ENCODE data around the gene CCDC148.

The CCDC148 gene

GRCh38 chr2:158467248-158467647 is 10.7 kb upstream of the CCDC148 start:
- no peak for TF ChIP-seq CTCF (IDR thresholded peaks at IDR 0.05; ENCODE audit: low read length, missing control alignments)
- H3K4me3 ChIP-seq (replicated peaks; ENCODE audit: low read depth, low read length), result no peak overlapping the region
- DNase-seq (ENCODE audit: low read depth), result no peak

GRCh38 chr2:158464426-158465281 is 8.1 kb upstream of the CCDC148 start:
- DNase-seq (ENCODE audit: low read depth), result peak; percentile 29
- peak; percentile 59 for TF ChIP-seq CTCF (IDR thresholded peaks at IDR 0.05; ENCODE audit: low read length, missing control alignments)
- H3K4me3 ChIP-seq (replicated peaks; ENCODE audit: low read depth, low read length), result no peak overlapping the region

DNA sequence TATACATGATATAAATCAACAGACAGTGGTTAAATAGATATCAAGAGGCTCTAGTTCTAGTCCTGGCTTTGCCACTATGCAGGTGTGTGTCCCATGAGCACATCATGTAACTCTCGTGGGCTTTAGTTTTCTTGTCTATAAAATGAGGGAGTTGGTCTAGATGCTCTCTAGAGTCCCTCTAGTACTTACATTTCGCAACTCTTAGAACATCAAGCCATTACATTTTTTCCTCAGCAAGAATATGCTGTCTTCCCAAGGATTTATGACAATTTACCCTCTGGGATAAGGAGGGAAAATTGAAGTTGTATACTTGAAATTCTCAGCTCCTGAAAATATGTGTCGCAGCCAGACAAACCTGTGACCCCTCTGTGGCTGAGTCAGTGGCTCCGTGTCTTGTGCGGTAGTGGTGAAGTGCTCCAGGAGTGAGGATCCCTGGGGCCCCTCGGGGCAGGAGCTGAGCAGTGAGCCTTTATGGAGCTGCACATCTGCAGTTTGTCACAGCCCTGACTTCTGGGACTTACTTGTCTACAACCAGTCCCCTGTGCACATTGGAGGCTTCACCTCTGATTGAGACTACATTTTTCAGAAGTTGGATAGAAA is 7.0 kb upstream of the CCDC148 start:
- no peak for TF ChIP-seq CTCF (IDR thresholded peaks at IDR 0.05; ENCODE audit: low read length, missing control alignments)
- H3K4me3 ChIP-seq (replicated peaks; ENCODE audit: low read depth, low read length), result no peak overlapping the region
- peak; percentile 21 for DNase-seq (ENCODE audit: low read depth)

DNA sequence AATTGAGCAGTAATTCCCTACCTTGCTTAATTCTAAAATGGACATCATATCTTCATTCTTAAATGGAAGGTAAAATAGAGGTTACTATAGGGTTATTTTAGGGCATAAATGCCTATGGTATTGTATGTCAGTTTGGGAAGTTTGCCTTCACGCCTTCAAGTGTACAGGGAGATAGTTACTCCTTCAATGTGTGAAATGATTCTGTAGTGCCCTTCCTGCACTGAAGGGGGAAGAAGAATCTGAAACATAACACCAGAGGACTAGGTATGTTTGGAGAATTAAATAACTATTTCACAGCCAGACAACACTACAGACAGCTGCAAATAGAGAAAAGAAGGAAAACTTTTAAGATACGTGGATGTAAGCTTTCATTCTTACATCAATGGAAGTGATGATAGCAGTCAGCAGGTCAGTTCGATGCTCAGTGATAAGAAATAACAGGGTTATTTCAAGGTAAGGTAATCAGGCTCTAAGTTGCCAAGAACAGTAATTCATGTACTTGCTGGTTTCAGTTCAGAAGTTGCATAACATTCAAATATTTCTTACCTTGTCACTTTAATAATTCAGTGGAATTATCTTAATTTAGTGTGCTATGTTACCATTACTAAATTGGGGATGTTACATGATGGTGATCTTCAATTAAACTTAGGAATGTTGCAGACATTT is 4.2 kb upstream of the CCDC148 start:
- no peak overlapping the region for H3K4me3 ChIP-seq (replicated peaks; ENCODE audit: low read depth, low read length)
- peak; percentile 26 for TF ChIP-seq CTCF (IDR thresholded peaks at IDR 0.05; ENCODE audit: low read length, missing control alignments)
- no peak for DNase-seq (ENCODE audit: low read depth)

- no peak for TF ChIP-seq CTCF (IDR thresholded peaks at IDR 0.05; ENCODE audit: low read length, missing control alignments)
- peak overlapping the region; percentile 76 for H3K4me3 ChIP-seq (replicated peaks; ENCODE audit: low read depth, low read length)
- peak; percentile 11 for DNase-seq (ENCODE audit: low read depth)
Measured at GRCh38 chr2:158459161-158460003, 2.8 kb upstream of the CCDC148 start.

DNA sequence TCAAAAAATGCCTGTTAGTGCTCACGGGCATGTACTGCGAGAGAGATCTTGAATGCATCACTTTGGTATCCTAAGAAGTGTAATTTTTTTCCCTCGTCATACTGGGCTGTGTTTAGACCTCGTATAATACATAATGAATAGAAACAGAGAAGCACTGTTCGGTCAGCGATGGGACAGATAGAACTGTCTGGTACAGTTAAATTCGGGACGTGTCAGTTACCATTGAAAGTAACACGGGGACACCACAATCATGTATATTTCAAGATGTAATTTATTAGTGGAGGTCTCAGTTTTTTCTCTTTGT is 2.0 kb upstream of the CCDC148 start:
- peak; percentile 9 for DNase-seq (ENCODE audit: low read depth)
- no peak for TF ChIP-seq CTCF (IDR thresholded peaks at IDR 0.05; ENCODE audit: low read length, missing control alignments)
- peak overlapping the region; percentile 76 for H3K4me3 ChIP-seq (replicated peaks; ENCODE audit: low read depth, low read length)

All from fibroblast of pulmonary artery (primary cell).